Measurements from ENCODE around the gene CUEDC2. TPM values are rescaled to one million over a fixed set of nuclear protein-coding genes. Genes with fewer than 3 reads are reported as not detected.

The CUEDC2 gene
- total RNA-seq, 1 donor from 2014 or later, result 81.3 TPM

DNA sequence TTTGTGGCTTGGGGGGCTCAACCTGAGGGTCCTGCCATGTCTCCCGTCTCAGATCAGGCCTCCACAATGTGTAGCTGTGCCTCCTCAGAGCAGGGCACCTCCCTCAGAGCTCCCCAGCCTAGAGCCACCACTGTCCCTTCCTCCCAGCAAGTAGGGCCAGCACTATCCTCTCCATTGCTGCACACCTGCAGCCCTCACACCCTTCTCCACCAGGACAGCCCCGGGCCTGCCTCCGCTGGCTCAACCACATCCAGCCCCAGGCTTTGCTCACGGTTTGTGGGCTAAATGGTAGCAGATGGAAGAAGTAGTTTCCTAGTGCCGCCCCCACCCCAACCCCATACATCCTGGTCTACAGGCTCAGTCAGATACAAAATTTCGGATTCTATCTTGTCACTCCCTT lies 26.7 kb downstream of the CUEDC2 start:
- Mint-ChIP-seq H3K27me3 (ENCODE audit: unreplicated experiment) (peaks cover 19% of the 10 kb centered on the region), H3K36me3 (ENCODE audit: unreplicated experiment) (peaks cover 3% of the 10 kb centered on the region), H3K9me3 (ENCODE audit: unreplicated experiment) (no peaks in the 10 kb centered on the region), H3K4me1 (ENCODE audit: unreplicated experiment) (peaks cover 15% of the 10 kb centered on the region), H3K4me3 (ENCODE audit: unreplicated experiment) (no peak overlapping the region), H3K27ac (ENCODE audit: unreplicated experiment) (no peak overlapping the region)
- TF ChIP-seq CTCF (IDR thresholded peaks at IDR 0.05), result no peak
- DNase-seq (ENCODE audit: extremely low spot score, unreplicated experiment), result no peak

DNA sequence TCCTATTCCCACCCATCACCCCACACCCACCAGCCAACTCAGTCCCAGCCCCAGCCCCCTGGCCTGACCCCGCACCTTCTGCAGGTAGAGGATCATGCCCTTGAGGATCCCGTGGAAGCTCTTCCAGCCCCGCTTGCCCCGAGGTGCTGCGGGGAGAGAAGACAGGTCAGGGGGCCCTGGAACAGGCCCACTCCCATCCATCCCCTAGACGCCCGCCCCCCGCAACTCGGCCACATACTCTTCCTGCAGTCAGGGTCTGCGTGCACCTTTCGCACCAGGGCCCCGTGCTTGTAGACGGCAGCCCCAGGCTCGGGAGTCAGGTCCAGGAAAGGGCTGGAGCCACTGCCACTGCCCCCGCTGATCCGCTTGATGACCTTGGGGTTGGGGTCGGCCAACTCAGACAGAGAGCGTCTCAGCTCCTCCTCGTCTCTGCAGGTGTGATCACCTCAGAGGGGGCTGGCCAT lies 27.2 kb downstream of the CUEDC2 start:
- no peak for TF ChIP-seq CTCF (IDR thresholded peaks at IDR 0.05)
- no peak for DNase-seq (ENCODE audit: extremely low spot score, unreplicated experiment)
- H3K36me3 Mint-ChIP-seq (ENCODE audit: unreplicated experiment), result peaks cover 6% of the 10 kb centered on the region
- no peaks in the 10 kb centered on the region for H3K9me3 Mint-ChIP-seq (ENCODE audit: unreplicated experiment)
- H3K4me1 Mint-ChIP-seq (ENCODE audit: unreplicated experiment), result peaks cover 14% of the 10 kb centered on the region
- H3K27ac Mint-ChIP-seq (ENCODE audit: unreplicated experiment), result no peak overlapping the region
- H3K4me3 Mint-ChIP-seq (ENCODE audit: unreplicated experiment), result no peak overlapping the region
- peaks cover 18% of the 10 kb centered on the region for H3K27me3 Mint-ChIP-seq (ENCODE audit: unreplicated experiment)

DNA sequence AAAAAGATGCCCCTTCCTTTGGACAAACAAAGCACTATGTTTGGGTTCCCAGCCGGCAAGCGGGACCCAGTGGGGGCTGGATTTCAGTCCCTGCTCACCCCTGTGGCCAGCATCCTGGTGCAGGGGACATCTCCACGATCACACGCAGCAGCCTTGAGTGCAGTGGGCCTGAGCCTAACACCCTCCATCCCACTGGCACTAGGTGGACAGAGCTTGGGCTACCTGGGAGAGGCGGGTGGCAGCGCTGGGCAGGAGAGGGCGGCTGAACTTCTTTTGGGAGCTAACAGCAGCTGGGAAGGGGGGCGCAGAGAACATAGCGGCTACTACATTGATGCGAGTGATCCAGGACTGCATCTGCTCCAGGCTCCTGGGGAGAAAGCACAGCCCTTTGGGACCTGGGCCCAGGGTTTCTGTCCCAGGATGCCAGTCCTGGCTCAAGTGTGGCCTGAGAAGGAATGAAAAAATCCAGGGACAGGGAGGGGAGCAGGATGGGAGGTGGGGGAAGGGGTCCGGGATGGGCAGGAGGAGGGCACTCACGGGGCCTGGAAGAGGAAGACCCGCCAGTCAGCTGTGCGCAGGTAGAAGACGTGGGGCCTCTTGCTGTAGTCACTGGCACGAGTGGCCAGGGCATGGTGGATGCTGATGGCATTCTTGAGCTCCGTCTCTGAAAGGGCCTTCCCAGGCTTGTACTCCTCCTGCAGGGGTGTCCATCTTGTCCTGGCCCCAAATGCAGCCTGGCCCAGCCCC lies 27.8 kb downstream of the CUEDC2 start:
- no peak for TF ChIP-seq CTCF (IDR thresholded peaks at IDR 0.05)
- no peak overlapping the region for H3K4me3 Mint-ChIP-seq (ENCODE audit: unreplicated experiment)
- no peaks in the 10 kb centered on the region for H3K9me3 Mint-ChIP-seq (ENCODE audit: unreplicated experiment)
- peaks cover 12% of the 10 kb centered on the region for H3K27me3 Mint-ChIP-seq (ENCODE audit: unreplicated experiment)
- H3K36me3 Mint-ChIP-seq (ENCODE audit: unreplicated experiment), result peaks cover 3% of the 10 kb centered on the region
- peaks cover 11% of the 10 kb centered on the region for H3K4me1 Mint-ChIP-seq (ENCODE audit: unreplicated experiment)
- no peak for DNase-seq (ENCODE audit: extremely low spot score, unreplicated experiment)
- H3K27ac Mint-ChIP-seq (ENCODE audit: unreplicated experiment), result no peak overlapping the region

GRCh38 chr10:102403115-102403514 lies 29.3 kb downstream of the CUEDC2 start:
- Mint-ChIP-seq H3K27me3 (ENCODE audit: unreplicated experiment) (peaks cover 6% of the 10 kb centered on the region), H3K36me3 (ENCODE audit: unreplicated experiment) (peaks cover 4% of the 10 kb centered on the region), H3K4me3 (ENCODE audit: unreplicated experiment) (no peak overlapping the region), H3K4me1 (ENCODE audit: unreplicated experiment) (peaks cover 13% of the 10 kb centered on the region), H3K9me3 (ENCODE audit: unreplicated experiment) (no peaks in the 10 kb centered on the region), H3K27ac (ENCODE audit: unreplicated experiment) (no peak overlapping the region)
- DNase-seq (ENCODE audit: extremely low spot score, unreplicated experiment), result no peak
- no peak for TF ChIP-seq CTCF (IDR thresholded peaks at IDR 0.05)

DNA sequence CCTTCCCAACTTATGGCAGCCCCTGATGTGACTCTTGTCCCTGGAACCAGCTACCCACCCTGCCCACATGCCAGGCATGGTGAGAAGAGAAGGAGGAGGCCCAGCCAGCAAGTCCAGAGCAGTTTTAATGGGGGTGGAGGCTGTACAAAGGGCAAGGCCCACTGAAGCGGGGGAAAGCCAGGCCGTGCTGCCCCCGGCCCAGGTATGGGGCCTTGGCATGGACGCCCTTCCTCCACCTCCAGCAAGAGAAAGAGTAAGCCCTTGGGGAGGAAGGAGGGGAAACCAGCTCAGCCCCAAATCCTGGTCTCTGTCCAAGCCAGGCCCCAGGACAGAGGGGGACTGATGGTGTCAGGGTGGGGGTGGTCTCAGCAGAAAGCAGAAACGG lies 29.9 kb downstream of the CUEDC2 start:
- no peaks in the 10 kb centered on the region for H3K9me3 Mint-ChIP-seq (ENCODE audit: unreplicated experiment)
- TF ChIP-seq CTCF (IDR thresholded peaks at IDR 0.05), result no peak
- H3K4me1 Mint-ChIP-seq (ENCODE audit: unreplicated experiment), result peaks cover 14% of the 10 kb centered on the region

More for the DNA sequence above, 29.9 kb downstream of the CUEDC2 start:
- no peak for DNase-seq (ENCODE audit: extremely low spot score, unreplicated experiment)
- Mint-ChIP-seq H3K4me3 (ENCODE audit: unreplicated experiment) (no peak overlapping the region), H3K27ac (ENCODE audit: unreplicated experiment) (no peak overlapping the region), H3K27me3 (ENCODE audit: unreplicated experiment) (peaks cover 3% of the 10 kb centered on the region), H3K36me3 (ENCODE audit: unreplicated experiment) (peaks cover 4% of the 10 kb centered on the region)
